HG02623 (cell line): Measurements from ENCODE around the gene MYRFL.

Experiments
- ATAC-seq: cut with Tn5 transposase; IDR thresholded peaks from one replicate; pipeline ENCODE4 v1.9.1; 2021; ENCODE audit warnings: moderate library complexity; ENCODE audit not compliant: unreplicated experiment

The MYRFL gene

GRCh38 chr12:69894800-69895383, 69.9 kb downstream of the MYRFL start:
- ATAC-seq = no peak

DNA sequence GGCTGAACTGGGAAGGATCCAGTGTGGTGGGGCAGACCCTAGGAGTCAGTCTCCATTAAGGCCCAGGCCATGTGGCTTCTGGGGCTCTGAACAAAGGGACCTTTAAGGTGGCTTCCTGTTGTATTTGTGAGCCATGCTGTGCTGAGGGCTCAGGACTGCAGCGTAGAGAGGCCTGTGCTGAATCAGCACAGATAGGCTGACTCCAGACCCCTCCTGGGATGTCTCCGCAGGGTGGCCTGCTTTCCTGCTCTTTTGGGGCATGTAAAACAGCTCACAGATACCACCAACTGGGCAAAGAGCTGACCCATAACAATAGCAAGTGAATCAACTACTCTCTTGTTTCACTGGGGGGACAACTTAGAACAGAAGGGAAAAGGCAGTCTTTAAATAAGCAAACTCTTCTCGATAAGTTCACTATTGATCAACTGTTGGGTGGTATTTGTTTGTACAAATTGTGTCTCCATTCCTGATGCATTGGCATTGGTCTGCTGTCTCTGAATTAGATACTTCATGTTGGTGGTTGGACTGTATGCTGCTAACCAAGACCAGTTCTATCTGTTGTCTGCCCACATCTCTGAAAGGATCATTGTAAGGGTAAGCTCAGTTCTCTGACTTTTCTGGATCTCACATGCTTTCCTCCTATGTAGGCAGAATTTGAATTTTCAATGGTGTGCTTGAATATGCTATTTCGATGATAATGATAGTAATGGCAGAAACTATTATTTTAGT, 71.8 kb downstream of the MYRFL start:
- ATAC-seq = no peak

- no peak for ATAC-seq
Observed at GRCh38 chr12:69897744-69898143, 72.7 kb downstream of the MYRFL start.

GRCh38 chr12:69898236-69898635, 73.2 kb downstream of the MYRFL start:
- ATAC-seq = no peak

- peak; percentile 80 for ATAC-seq
Observed at GRCh38 chr12:69900720-69901131, 75.7 kb downstream of the MYRFL start.

- ATAC-seq = no peak
Observed at GRCh38 chr12:69901221-69901905, 76.3 kb downstream of the MYRFL start.

DNA sequence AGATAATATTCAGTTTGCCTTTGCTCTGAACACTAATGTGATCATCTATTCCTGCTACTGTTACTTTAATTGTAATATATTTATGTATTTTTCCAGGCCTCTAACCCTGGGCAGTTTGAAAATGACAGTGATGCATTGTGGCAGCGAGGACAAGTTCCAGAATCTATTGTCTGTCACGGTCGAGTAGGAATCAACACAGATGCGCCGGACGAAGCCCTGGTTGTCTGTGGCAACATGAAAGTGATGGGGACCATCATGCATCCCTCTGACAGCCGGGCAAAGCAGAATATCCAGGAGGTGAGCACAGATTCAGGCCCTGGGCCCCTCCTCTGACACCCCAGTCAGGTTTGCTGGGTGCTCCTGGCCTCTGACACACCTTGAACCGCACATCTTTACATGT, 78.5 kb downstream of the MYRFL start:
- no peak for ATAC-seq

GRCh38 chr12:69904777-69905176, 79.8 kb downstream of the MYRFL start:
- ATAC-seq = no peak

DNA sequence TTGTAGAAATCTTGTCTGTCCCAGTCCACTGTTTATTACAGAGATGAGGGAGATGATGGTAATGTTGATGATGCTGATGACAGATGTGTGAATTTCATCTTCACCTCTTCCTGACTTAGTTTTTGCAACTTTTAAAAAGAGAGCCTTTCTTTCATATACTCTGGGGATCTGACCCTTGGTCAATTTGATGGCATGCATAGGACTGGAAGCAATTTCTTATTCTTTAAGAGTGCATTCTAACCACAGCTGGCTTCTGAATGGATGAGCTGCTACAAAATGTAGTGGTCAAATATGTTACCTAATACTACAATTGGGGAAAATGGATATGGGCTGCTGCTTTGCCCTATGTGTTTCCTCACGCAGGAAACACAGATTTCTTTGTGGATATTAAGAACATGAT, 80.8 kb downstream of the MYRFL start:
- ATAC-seq = no peak

GRCh38 chr12:69906411-69907216, 81.6 kb downstream of the MYRFL start:
- peak; percentile 92 for ATAC-seq

GRCh38 chr12:69908203-69908602, 83.2 kb downstream of the MYRFL start:
- ATAC-seq = no peak

GRCh38 chr12:69910694-69911093, 85.7 kb downstream of the MYRFL start:
- no peak for ATAC-seq

- ATAC-seq = no peak
Observed at GRCh38 chr12:69913526-69913925, 88.5 kb downstream of the MYRFL start.

DNA sequence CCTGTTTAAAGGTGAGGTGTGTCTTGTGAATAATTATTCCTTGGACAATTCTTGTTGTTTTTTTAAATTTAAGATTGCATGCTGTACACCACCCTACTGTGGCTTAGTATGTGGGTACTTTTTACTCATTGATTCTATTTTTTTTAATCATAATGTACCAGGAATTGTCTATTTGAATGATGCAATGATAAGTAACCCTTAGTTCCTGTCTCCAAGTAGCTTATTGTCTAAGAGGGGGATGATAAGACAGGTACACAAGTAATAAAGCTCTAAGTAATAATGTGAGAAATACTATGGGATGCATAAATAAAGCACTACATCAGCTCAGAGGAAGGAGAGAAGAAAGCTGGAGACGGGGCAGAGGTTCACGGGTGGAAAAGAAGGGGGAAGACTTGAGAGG, 90.9 kb downstream of the MYRFL start:
- ATAC-seq = no peak

GRCh38 chr12:69916544-69917235, 91.7 kb downstream of the MYRFL start:
- no peak for ATAC-seq

- ATAC-seq = no peak
Observed at GRCh38 chr12:69918287-69918686, 93.3 kb downstream of the MYRFL start.

DNA sequence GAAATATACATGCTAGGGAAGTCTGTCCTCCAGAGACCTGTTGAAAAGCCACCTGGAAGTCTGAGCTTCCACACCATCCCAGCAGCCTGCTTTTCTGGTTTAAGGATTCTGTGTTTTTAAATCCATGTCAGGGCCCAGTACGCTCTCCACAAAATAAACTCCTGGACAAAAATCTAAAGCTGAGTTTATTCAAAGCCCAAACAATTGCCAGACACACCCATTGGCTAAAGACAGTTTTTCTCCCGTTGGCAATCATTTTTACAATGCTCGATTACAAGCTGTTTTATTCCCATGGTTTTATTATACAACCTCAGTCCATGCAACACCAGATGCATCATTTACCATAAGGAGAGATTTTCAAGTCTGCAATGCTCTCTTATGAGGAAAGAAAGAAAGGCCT, 94.5 kb downstream of the MYRFL start:
- no peak for ATAC-seq

GRCh38 chr12:69921831-69922230, 96.8 kb downstream of the MYRFL start:
- ATAC-seq = no peak

DNA sequence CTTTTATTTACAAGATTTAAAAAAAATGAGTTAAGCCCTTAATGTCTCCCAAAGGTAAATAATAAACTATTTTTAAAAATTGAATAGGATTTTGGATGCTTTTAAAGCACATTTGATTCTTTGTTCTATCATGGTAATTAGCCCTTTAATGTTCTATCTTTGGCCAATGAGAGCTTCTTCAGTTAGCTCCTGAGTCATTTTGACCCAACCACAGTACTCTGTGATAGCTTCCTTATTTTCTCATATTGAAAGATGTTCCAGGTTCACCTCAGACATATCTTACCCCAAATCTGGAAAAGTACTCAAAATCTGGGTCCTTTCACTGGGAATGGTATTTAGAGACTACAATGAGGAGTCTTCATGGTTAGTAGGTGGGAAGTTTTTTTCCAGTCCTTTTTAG, 98.0 kb downstream of the MYRFL start:
- ATAC-seq = no peak

DNA sequence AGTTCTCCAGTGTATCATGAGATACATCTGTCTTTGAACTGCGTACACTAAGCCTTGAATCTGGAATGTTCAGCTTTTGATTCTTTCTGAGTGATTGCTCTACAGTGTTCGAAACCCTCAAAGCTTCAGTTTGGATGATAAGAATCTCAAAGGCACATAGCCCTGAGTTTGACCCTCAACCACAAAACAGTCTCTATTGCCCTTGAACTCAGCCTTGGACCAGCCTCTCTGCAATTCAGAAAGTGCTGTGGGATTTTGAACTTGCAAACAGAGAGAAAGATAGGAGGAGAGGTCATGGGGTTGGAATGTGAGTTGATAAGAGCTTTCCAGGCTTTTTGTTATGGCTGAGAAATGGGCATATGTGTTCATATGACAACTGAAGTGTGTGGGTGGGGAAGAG, 100.3 kb downstream of the MYRFL start:
- ATAC-seq = no peak

GRCh38 chr12:69927164-69927563, 102.1 kb downstream of the MYRFL start:
- ATAC-seq = no peak
